LNCaP clone FGC (cell line): ENCODE data around the gene CDADC1.

Experiments
- DNase-seq: peaks from one replicate; pipeline ENCODE4 v3.0.0-alpha.2; 2011; ENCODE audit warnings: low read depth
- H3K4me3 ChIP-seq: 2 replicates; pipeline ENCODE4 v1.5.1; 2011; ENCODE audit warnings: mild to moderate bottlenecking, low read depth, low read length, control low read depth
- CTCF ChIP-seq: IDR thresholded peaks from 2 replicates; pipeline ENCODE4 v1.5.1; 2012; ENCODE audit warnings: mild to moderate bottlenecking; ENCODE audit not compliant: control insufficient read depth, insufficient read depth; ENCODE audit errors: extremely low read depth

Gene CDADC1

GRCh38 chr13:49235856-49236431 is 11.8 kb upstream of the CDADC1 start:
- no peak overlapping the region for H3K4me3 ChIP-seq
- no peak for DNase-seq
- no peak for TF ChIP-seq CTCF

GRCh38 chr13:49238621-49239020 is 9.1 kb upstream of the CDADC1 start:
- no peak overlapping the region for H3K4me3 ChIP-seq
- TF ChIP-seq CTCF = no peak

GRCh38 chr13:49240017-49240416 is 7.7 kb upstream of the CDADC1 start:
- no peak overlapping the region for H3K4me3 ChIP-seq
- TF ChIP-seq CTCF = peak; percentile 50
- DNase-seq = no peak

More at GRCh38 chr13:49238621-49239020, 9.1 kb upstream of the CDADC1 start:
- DNase-seq = no peak

- TF ChIP-seq CTCF = no peak
- DNase-seq = no peak
- no peak overlapping the region for H3K4me3 ChIP-seq
These were observed 6.4 kb upstream of the CDADC1 start for GRCh38 chr13:49241296-49241695.

GRCh38 chr13:49245101-49245500 is 2.6 kb upstream of the CDADC1 start:
- DNase-seq = no peak
- H3K4me3 ChIP-seq = no peak overlapping the region
- TF ChIP-seq CTCF = no peak

- no peak for DNase-seq
- peak overlapping the region; percentile 93 for H3K4me3 ChIP-seq
- TF ChIP-seq CTCF = no peak
These were observed 679 bp upstream of the CDADC1 start for GRCh38 chr13:49246850-49247642.
